Epidermal melanocyte (primary cell): ENCODE data around the gene FAM161A.
A peak's percentile ranks its signal among the peaks of the same experiment; 100 is the strongest.
"Not testable (repeated sequence)": the region's sequence is repeated elsewhere in the genome, so short reads cannot be mapped to it uniquely, and the experiment has no call there.

Experiments
- DNase-seq: peaks from one replicate; pipeline ENCODE4 v3.0.0; 2011; ENCODE audit warnings: low spot score; ENCODE audit not compliant: insufficient read length

Gene FAM161A

GRCh38 chr2:61841286-61841685, 12.6 kb downstream of the FAM161A start:
- DNase-seq = no peak

- no peak for DNase-seq
Observed at GRCh38 chr2:61834893-61835292, 19.0 kb downstream of the FAM161A start.

DNA sequence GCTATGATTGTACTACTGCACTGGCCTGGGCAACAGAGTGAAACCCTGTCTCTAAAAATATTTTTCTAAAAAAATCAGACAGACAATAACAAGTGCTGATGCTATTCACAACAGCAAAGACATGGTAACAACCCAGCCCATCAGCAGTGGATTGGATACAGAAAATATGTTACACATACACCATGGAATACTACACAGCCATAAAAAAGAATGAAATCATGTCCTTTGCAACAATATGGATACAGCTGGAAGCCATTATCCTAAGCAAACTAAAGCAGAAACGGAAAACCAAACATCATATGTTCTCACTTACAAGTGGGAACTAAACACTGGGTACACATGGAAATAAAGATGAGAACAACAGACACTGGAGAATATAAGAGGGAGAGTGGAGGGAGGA, 19.9 kb downstream of the FAM161A start:
- DNase-seq = no peak

- DNase-seq = no peak
Observed at GRCh38 chr2:61832183-61832841, 21.5 kb downstream of the FAM161A start.

GRCh38 chr2:61822255-61822654, 31.6 kb downstream of the FAM161A start:
- DNase-seq = no peak

GRCh38 chr2:61816480-61817355, 37.1 kb downstream of the FAM161A start:
- DNase-seq = no peak

DNA sequence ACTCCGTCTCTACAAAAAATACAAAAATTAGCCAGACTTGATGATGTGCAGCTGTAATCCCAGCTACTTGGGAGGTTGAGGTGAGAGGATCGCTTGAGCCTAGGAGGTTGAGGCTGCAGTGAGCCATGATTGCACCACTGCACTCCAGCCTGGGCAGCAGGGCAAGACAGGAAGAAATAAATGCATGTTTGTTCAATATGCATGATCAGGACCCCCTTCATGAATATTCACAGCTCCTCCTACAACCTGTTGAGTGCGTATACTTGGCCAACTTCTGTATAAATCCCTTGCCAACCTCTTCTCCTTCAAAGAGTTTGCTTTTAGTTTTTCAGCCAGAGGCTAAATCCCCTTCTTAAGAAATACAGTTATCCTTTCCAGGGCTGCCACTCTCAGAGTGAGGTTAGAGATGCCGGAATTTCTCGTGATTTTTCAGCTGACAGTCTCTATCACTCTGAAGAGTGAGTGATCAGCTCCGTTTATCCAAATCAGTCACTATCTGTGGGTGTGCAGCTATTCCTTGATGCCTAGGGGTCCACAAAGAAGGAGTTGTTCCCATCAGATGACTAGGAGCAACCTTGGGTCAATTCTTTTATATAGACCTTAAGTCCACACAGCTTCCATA, 39.2 kb downstream of the FAM161A start:
- DNase-seq = no peak

GRCh38 chr2:61813314-61813713, 40.5 kb downstream of the FAM161A start:
- DNase-seq = not testable (repeated sequence)

DNA sequence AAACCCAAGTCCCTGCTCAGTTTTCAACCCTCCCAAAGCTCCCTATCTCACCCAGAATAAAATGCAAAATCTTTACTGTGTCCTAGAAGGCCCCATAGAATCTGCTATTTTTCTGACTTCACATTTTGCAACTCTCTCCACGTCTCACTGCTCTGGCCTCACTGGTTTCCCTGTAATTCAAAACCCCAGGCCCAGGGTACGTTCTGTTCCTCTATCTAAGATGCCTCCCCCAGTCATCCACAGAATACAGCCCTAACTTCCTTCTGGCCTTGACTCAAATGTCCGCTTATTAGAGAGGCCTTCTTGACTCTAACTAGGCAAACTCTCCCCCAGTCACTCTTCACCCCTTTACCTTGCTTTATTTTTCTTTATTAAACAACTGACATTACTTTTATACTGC, 42.0 kb downstream of the FAM161A start:
- DNase-seq = no peak

DNA sequence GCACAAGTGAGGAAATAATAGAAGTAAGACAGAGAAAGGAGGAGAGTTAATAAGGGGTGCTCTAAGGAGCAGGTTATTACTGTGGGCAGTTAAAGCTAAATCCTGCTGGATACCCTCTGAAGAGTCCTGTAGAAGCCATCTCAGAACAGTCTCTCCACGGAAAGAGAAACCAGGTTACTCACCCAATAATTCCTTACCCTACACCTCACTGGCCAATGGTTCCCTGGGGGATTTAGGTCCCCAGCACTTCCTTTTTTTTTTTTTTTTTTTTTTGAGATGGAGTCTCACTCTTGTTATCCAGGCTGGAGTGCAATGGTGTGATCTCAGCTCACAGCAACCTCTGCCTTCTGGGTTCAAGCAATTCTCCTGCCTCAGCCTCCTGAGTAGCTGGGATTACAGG, 43.7 kb downstream of the FAM161A start:
- not testable (repeated sequence) for DNase-seq

- not testable (repeated sequence) for DNase-seq
Observed at GRCh38 chr2:61808693-61809092, 45.2 kb downstream of the FAM161A start.

GRCh38 chr2:61807036-61807757, 46.7 kb downstream of the FAM161A start:
- no peak for DNase-seq

- no peak for DNase-seq
Observed at GRCh38 chr2:61802548-61802947, 51.3 kb downstream of the FAM161A start.

DNA sequence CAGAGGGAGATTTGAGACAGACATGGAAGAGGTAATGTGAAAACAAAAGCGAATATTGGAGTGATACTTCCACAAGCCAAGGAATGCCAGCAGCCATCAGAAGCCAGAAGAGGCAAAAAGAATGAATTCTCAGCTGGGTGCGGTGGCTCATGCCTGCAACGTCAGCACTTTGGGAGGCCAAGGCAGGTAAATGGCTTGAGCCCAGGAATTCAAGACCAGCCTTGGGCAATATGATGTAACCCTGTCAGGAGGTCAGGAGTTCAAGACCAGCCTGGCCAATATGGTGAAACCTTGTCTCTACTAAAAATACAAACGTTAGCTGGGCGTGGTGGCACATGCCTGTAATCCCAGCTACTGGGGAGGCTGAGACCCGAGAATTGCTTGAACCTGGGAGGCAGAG, 54.8 kb downstream of the FAM161A start:
- DNase-seq = no peak

DNA sequence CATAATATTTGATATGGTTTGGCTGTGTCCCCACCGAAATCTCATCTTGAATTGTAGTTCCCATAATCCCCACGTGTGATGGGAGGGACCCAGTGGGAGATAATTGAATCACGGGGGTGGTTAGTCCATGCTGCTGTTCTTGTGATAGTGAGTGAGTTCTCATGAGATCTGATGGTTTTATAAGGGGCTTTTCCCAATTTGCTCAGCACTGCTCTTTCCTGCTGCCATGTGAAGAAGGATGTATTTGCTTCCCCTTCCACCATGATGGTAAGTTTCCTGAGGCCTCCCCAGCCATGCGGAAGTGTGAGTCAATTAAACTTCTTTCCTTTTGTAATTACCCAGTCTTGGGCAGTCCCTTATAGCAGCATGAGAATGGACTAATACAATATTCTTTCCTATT, 56.4 kb downstream of the FAM161A start:
- not testable (repeated sequence) for DNase-seq

GRCh38 chr2:61795408-61795807, 58.5 kb downstream of the FAM161A start:
- no peak for DNase-seq

DNA sequence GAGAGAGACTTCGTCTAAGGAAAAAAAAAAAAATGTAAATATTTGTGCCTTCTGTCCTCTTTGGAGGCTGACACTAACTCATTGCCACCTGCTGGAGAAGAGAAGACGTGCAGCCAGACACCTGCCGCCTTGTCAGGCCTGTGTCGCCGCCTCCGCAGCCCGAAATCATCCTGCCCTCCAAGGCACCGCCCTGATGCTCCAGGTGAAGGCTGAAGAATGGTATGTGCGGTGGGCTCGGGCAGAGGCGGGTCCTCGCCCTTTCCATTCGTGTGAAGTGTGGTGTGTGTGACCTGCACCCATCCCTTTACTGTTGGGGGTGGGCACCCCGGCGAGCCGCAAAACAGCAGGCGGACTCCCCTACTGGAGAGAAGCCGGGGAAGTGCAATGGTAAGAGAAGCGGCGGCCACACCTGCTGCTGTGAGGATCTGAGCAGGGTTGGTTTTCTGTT, 60.4 kb downstream of the FAM161A start:
- DNase-seq = peak; percentile 49

DNA sequence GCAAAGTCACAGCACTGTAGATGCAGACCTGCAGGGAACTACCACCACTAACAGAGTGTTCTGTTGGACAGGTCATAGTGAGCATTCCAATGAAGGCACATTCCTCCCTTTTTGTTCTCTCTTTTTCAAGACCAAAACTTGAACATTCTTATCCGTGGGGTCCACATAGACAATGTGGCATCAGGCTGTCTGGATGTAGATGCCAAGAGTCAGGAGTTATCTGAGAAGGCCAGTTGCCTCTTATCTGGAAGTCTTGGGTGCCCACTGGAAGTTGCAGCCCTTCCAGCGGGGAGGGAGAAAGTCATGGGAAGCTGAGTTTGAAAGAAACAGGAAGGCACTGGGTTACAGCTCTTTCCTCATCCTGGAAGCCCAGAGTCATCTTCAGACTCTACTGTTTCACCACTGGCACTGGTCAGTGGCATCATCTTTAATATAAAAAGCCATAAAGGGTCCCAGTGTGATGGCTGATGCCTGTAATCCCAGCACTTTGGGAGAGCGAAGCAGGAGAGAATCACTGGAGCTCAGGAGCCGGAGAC, 61.4 kb downstream of the FAM161A start:
- DNase-seq = no peak

- no peak for DNase-seq
Observed at GRCh38 chr2:61789807-61790602, 63.9 kb downstream of the FAM161A start.

DNA sequence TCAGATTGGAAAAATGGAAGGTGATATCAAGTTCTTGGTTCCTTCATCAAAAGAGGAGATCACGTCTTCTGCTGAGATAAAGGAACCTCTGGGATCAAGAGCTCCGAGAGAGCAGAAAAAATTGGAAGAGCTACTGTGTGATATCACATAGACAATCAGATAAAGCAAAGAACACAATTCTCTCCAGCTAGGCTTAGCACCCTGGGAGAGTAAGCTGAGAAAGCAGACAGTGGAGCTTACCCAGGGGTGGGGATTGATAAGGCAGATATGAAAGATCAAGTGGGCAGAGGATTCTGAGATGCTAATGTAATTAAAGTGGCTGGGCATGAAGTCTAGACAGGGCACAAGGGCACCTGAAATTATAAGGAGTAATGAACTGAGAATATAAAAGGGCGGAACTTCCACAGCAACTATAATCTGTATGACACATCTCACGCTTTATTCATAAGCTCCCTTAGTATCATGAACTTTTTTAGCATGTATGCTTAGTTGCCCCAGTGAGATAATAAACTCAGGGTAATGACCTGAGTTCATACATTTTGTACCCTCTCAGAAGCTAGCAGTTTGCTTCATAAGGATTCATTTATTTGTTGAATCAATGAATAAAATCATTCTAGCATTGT, 65.8 kb downstream of the FAM161A start:
- DNase-seq = no peak
